ENCODE data around the gene MCF2L.
"Not testable (repeated sequence)": the region's sequence is repeated elsewhere in the genome, so short reads cannot be mapped to it uniquely, and the experiment has no call there.

The MCF2L gene

DNA sequence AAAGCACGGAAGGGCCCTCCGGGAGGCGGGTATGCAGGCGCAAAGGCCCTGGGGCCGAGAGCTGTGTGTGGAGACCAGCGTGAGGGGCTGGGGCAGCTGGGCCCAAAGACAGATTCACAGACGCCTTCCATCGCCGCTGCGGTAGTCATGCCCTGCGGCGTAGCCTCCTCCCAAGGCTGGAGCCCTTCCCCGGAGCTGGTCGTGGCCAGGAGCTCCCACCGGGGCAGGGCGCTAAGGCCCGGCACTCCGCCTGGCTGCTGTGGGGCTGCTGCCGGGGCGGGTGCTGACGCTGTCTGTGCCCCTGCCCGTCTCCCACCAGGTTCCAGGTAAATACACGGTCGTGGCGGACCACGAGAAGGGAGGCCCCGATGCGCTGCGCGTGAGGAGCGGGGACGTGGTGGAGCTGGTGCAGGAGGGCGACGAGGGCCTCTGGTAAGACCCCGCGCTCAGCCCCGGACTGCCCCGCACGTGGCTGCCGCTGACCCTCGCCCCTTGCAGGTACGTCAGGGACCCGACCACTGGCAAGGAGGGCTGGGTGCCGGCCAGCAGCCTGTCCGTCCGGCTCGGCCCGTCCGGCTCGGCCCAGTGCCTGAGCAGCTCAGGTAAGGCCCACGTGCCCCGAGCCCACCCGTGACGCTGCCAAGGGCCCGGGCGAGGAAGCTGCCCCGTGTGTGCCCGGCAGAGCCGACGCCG is 127.2 kb downstream of the MCF2L start:
- DNase-seq (ENCODE audit: insufficient read length) (no peak), FAIRE-seq (no peak)
- TF ChIP-seq POLR2AphosphoS5 (IDR thresholded peaks at IDR 0.05; ENCODE audit: low read depth, low read length) (no peak), TAF1 (IDR thresholded peaks at IDR 0.05; ENCODE audit: borderline replicate concordance, low read depth, low read length) (no peak), POLR2A (IDR thresholded peaks at IDR 0.05; ENCODE audit: low read depth, low read length) (no peak)

DNA sequence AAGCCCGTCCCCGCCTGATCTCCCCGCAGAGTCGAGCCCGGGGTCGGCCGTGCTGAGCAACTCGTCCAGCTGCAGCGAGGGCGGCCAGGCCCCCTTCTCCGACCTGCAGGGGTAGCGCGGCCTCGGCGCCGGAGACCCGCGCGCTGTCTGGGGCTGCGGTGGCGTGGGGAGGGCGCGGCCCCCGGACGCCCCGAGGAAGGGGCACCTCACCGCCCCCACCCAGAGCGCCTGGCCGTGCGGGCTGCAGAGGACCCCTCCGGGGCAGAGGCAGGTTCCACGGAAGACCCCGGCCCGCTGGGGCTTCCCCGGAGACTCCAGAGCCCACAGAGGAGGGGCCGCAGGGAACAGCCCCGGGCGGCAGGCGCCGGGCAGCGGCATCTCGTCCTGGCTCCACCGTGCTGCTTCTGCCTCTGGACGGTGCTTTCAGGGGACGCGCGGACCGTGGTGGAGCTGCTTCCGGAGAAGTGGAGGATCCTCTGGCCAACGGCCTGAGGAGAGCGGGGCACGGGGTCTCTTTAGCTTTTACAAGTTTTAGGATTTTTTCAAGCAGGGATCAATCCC is 127.8 kb downstream of the MCF2L start:
- DNase-seq (ENCODE audit: insufficient read length) (no peak), FAIRE-seq (no peak)
- TF ChIP-seq POLR2AphosphoS5 (IDR thresholded peaks at IDR 0.05; ENCODE audit: low read depth, low read length): no peak

DNA sequence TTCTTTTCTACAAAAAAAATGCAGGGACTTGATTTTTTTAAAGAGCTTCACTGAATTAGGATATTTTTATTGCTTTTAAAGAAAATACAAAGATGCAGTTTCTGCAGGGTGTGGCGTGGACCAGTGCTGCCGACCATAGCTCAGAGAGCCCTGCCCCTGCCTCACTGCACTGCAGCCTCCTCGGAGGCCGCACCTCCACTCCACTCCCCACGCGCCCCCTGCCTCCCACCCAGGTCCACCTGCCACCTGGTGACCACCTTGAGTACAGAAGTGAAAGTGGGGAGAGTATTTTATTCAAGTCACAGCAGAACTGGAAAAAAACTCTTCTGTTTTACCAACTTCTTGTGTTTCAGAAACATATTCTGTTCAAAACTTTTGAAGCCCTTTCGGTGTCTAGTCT is 128.6 kb downstream of the MCF2L start:
- TF ChIP-seq POLR2AphosphoS5 (IDR thresholded peaks at IDR 0.05; ENCODE audit: low read depth, low read length): no peak
- no peak for TF ChIP-seq POLR2A (IDR thresholded peaks at IDR 0.05; ENCODE audit: low read depth, low read length)
- TF ChIP-seq TAF1 (IDR thresholded peaks at IDR 0.05; ENCODE audit: borderline replicate concordance, low read depth, low read length): no peak
- DNase-seq (ENCODE audit: insufficient read length): no peak
- no peak for FAIRE-seq

DNA sequence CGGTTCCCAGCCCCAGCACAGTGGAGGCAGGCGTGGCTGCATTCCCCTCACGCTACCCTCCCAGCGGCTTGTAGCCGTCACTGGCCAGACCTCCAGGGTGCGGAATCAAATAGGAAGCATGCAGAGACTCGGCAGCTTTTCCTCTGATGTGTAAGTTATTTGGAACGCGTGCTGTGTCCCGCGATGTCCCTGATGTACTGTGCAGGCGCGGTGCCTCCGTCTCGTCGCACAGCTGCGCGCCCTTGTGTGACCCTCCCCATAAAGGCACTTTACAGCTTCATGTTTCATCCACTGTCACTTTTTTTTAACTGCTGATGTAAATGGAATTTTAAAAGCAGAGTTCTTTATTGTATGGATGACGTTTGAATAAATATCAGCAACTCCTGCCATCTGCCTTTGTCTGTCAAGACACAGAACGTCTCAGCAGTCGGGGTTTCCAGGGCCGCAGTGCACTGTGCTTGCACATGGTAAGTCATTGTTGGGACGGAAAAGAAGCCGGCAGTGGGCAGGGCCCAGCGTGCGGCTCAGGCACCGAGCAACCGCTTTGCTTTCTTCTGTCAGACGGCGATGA is 129.2 kb downstream of the MCF2L start:
- FAIRE-seq (no peak), DNase-seq (ENCODE audit: insufficient read length) (no peak)
- TF ChIP-seq TAF1 (IDR thresholded peaks at IDR 0.05; ENCODE audit: borderline replicate concordance, low read depth, low read length) (no peak), POLR2A (IDR thresholded peaks at IDR 0.05; ENCODE audit: low read depth, low read length) (no peak), POLR2AphosphoS5 (IDR thresholded peaks at IDR 0.05; ENCODE audit: low read depth, low read length) (no peak)

DNA sequence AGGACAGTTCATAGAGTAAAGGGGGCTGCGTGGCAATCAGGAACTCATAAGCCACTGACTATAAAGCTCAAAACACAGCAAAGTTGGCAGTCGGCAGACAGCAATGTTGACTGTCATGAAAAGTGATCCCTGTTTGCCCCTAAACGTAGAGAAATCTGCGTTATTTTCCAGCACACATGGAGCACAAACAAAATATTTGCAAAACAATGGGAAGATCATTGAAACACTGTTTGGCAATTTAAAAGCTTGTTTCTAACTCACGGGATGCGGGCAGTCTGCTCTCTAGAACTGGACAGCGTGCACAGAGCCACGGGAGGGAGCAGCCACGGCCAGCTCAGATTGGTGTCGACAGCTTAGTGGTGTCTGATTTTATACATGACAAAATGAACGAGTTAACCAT is 130.1 kb downstream of the MCF2L start:
- no peak for DNase-seq (ENCODE audit: insufficient read length)
- no peak for FAIRE-seq
- TF ChIP-seq POLR2A (IDR thresholded peaks at IDR 0.05; ENCODE audit: low read depth, low read length) (no peak), POLR2AphosphoS5 (IDR thresholded peaks at IDR 0.05; ENCODE audit: low read depth, low read length) (no peak), TAF1 (IDR thresholded peaks at IDR 0.05; ENCODE audit: borderline replicate concordance, low read depth, low read length) (no peak)

DNA sequence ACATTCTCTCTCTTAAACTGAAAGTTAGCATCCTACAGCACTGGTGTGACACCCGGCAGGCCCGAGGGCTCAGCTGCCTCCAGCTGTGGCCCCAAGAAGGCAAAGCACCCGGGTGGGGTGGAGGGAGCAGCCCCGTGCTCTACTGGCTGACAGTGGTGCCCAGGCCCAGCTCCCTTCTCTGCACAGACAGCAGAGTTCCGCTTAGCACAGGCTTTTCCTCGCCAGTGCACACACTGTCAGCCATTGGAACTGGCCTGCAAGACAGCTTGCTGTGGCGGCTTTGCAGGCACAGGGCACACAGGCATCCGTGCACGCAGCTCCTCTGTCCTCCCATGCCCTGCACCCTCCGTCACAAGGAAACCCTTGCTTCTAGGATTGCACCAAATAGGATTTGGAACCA is 133.3 kb downstream of the MCF2L start:
- not testable (repeated sequence) for FAIRE-seq

DNA sequence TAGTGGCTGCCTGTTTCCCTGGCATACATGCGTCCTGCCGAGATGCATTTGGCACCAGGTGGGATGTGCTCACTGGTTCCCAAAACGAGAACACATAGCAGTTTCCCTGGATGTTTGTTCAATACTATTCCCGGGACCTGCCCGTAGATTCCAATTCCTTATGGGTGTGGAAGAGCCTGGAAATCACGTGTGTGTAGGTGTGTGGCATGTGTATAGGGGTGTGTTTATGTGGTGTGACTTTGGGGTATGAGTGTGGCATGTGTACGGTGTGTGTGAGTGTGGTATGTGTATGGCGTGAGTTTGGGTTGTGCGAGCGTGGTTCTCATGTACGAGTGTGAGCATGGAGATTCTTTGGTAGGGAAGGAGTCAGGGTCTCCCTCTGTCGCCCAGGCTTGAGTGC is 133.7 kb downstream of the MCF2L start:
- no peak for FAIRE-seq
- TF ChIP-seq TAF1 (IDR thresholded peaks at IDR 0.05; ENCODE audit: borderline replicate concordance, low read depth, low read length): no peak
- no peak for TF ChIP-seq POLR2AphosphoS5 (IDR thresholded peaks at IDR 0.05; ENCODE audit: low read depth, low read length)
- no peak for TF ChIP-seq POLR2A (IDR thresholded peaks at IDR 0.05; ENCODE audit: low read depth, low read length)
- DNase-seq (ENCODE audit: insufficient read length): no peak

More for the DNA sequence above, 133.3 kb downstream of the MCF2L start:
- not testable (repeated sequence) for DNase-seq (ENCODE audit: insufficient read length)

DNA sequence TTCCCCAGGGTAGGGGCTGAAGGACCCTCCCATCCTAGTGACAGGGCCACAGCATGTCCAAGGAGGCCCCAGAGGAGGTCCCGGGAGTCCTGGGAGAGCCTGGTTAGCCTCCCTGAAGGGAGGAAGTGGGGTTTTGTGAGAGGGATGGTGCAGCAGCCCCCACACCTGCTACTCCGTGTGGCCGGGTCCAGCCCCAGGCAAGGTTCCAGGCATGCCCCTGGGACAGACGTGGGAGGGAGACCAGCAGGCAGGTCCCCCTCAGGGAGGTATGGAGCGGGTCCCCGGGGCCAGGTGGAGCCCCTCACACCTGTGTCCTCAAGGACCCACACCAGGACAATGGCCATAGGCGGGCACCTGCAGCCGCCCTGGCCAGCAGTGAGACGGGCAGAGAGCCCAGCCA is 134.6 kb downstream of the MCF2L start:
- FAIRE-seq (no peak), DNase-seq (ENCODE audit: insufficient read length) (no peak)
- no peak for TF ChIP-seq TAF1 (IDR thresholded peaks at IDR 0.05; ENCODE audit: borderline replicate concordance, low read depth, low read length)
- TF ChIP-seq POLR2A (IDR thresholded peaks at IDR 0.05; ENCODE audit: low read depth, low read length): no peak
- no peak for TF ChIP-seq POLR2AphosphoS5 (IDR thresholded peaks at IDR 0.05; ENCODE audit: low read depth, low read length)

DNA sequence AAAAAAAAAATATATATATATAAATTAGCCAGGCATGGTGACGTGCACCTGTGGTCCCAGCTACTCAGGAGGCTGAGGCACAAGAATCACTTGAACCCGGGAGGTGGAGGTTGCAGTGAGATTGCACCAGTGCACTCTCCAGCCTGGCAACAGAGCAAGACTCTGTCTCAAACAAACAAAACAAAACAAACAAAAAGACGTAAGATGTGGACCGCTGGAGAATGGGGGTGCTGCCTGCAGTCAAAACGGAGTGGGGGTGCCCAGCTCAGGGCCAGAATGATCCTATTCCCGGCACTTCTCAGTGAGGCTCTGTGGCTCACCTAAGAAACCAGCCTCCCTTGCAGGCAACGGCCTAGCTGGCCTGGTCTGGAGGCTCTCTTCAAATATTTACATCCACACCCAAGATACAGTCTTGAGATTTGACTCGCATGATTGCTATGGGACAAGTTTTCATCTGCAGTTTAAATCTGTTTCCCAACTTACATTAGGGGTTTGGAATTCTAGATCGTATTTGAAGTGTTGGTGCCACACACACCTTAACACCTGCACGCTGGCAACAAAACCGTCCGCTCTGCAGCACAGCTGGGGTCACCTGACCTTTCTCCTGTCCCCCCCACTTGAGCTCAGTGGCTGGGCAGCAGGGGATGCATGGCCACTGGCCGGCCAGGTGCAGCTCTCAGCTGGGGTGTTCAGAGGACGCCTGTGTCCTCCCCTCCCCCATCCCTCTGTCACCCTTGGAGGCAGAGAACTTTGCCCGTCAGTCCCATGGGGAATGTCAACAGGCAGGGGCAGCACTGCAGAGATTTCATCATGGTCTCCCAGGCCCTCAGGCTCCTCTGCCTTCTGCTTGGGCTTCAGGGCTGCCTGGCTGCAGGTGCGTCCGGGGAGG is 136.3 kb downstream of the MCF2L start, which contains the start of gene F7:
Gene F7 (plus strand): TSS at position 760 of the 889 bp plus-strand sequence. CDS start 51 bp downstream, at position 811.
- FAIRE-seq (no peak), DNase-seq (ENCODE audit: insufficient read length) (no peak)
- no peak for TF ChIP-seq TAF1 (IDR thresholded peaks at IDR 0.05; ENCODE audit: borderline replicate concordance, low read depth, low read length)
- no peak for TF ChIP-seq POLR2A (IDR thresholded peaks at IDR 0.05; ENCODE audit: low read depth, low read length)
- no peak for TF ChIP-seq POLR2AphosphoS5 (IDR thresholded peaks at IDR 0.05; ENCODE audit: low read depth, low read length)

DNA sequence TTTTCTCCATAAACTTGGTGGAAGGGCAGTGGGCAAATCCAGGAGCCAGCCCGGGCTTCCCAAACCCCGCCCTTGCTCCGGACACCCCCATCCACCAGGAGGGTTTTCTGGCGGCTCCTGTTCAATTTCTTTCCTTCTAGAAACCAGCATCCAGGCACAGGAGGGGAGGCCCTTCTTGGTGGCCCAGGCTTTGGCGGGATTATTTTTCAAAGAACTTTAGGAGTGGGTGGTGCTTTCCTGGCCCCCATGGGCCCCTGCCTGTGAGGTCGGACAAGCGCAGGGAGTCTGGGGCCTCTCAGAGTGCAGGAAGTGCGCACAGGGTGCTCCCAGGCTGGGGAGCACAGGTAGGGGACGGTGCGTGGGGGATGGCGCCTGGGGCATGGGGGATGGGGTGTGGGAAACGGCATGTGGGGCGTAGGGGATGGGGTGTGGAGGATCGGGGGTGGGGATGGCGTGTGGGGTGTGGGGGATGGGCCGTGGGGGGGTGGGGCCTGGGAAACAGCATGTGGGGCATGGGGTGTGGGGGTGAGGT is 137.0 kb downstream of the MCF2L start:
- no peak for FAIRE-seq
- TF ChIP-seq TAF1 (IDR thresholded peaks at IDR 0.05; ENCODE audit: borderline replicate concordance, low read depth, low read length): no peak
- TF ChIP-seq POLR2AphosphoS5 (IDR thresholded peaks at IDR 0.05; ENCODE audit: low read depth, low read length): no peak
- TF ChIP-seq POLR2A (IDR thresholded peaks at IDR 0.05; ENCODE audit: low read depth, low read length): no peak
- DNase-seq (ENCODE audit: insufficient read length): no peak

DNA sequence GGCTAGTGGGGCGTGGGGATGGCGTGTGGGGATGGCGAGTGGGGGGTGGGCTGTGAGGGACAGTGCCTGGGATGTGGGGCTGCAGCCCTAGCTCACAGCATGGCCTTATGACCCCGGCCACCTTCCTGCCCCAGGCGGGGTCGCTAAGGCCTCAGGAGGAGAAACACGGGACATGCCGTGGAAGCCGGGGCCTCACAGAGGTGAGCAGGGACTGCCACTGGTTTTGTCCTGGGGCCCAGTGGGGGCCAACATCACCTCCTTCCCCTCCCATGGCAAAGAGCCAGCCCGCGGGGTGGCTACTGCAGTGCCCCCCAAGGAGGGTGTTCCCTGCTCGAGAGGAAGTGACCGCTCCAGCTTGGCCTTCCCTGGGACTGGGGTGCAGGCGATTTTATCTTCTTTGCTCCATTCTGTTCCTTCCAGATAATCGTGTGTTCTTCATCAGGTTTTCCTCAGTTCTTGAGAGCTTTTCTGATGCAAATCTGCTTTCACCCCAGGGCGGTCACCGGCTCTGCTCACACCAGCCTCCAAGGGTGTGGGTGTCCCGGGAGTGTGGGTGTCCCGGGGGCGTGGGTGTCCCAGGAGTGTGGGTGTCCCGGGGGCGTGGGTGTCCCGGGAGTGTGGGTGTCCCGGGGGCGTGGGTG is 137.8 kb downstream of the MCF2L start:
- TF ChIP-seq POLR2A (IDR thresholded peaks at IDR 0.05; ENCODE audit: low read depth, low read length): no peak
- TF ChIP-seq POLR2AphosphoS5 (IDR thresholded peaks at IDR 0.05; ENCODE audit: low read depth, low read length): no peak
- TF ChIP-seq TAF1 (IDR thresholded peaks at IDR 0.05; ENCODE audit: borderline replicate concordance, low read depth, low read length): no peak
- DNase-seq (ENCODE audit: insufficient read length) (no peak), FAIRE-seq (no peak)

DNA sequence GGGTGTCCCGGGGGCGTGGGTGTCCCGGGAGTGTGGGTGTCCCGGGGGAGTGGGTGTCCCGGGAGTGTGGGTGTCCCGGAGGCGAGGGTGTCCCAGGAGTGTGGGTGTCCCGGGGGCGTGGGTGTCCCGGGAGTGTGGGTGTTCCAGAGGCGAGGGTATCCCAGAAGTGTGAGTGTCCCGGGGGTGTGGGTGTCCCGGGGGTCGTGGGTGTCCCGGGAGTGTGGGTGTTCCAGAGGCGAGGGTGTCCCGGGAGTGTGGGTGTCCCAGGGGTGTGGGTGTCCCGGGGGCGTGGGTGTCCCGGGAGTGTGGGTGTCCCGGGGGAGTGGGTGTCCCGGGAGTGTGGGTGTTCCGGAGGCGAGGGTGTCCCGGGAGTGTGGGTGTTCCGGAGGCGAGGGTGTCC is 139.5 kb downstream of the MCF2L start:
- FAIRE-seq; DNase-seq (ENCODE audit: insufficient read length): not testable (repeated sequence)
